ENCODE results near the gene FRMD4A.

FRMD4A gene

DNA sequence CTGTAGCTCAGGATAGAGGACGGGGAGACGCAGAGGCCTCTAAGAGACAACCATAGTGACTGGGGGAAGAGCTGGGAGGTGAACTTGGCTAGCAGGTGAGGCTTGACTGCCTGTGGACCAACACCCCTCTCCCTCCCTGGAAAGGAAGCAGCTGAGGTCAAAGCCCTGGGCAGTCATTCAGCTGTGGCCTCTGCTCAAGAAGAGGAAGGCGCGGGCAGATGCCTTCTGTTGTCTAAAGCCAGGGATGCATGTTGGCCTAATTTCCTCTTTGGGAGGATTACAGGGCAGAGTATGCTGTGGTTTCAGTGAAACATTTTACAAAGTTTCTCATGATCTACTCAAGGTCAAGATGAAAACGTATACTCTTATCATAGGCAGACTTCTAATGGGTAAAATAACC lies 416.8 kb downstream of the FRMD4A start:
- H3K27ac ChIP-seq (ENCODE audit: low read depth, low read length): no peak overlapping the region
- H4K20me1 ChIP-seq (ENCODE audit: control insufficient read depth, insufficient read depth, low read depth, low read length): no peaks in the 10 kb centered on the region
- no peaks in the 10 kb centered on the region for H3K36me3 ChIP-seq (ENCODE audit: control insufficient read depth, low read length)
- H3K4me3 ChIP-seq (ENCODE audit: low read length): no peak overlapping the region
- H3K9me2 ChIP-seq (replicated peaks; ENCODE audit: control insufficient read depth, low read length): no peaks in the 10 kb centered on the region
- no peaks in the 10 kb centered on the region for H3K27me3 ChIP-seq (ENCODE audit: control insufficient read depth, low read length)
- H3K4me1 ChIP-seq (ENCODE audit: control insufficient read depth, low read length): peaks cover 37% of the 10 kb centered on the region
- no peak overlapping the region for H3K4me2 ChIP-seq (ENCODE audit: low read length)
- H3K9me3 ChIP-seq (ENCODE audit: control insufficient read depth, insufficient read depth, low read length): no peaks in the 10 kb centered on the region
- TF ChIP-seq EZH2phosphoT487 (IDR thresholded peaks at IDR 0.05; ENCODE audit: borderline replicate concordance, low read length): no peak
- no peak for TF ChIP-seq CTCF (IDR thresholded peaks at IDR 0.05; ENCODE audit: low read depth, low read length, poor library complexity, severe bottlenecking)
- no peaks in the 10 kb centered on the region for H3F3A ChIP-seq (ENCODE audit: control insufficient read depth, insufficient read depth)
- no peaks in the 10 kb centered on the region for H3K79me2 ChIP-seq (ENCODE audit: control insufficient read depth, low read length)

- TF ChIP-seq CTCF (IDR thresholded peaks at IDR 0.05; ENCODE audit: low read depth, low read length, poor library complexity, severe bottlenecking) (no peak), EZH2phosphoT487 (IDR thresholded peaks at IDR 0.05; ENCODE audit: borderline replicate concordance, low read length) (no peak)
- no peaks in the 10 kb centered on the region for H3K36me3 ChIP-seq (ENCODE audit: control insufficient read depth, low read length)
- no peak overlapping the region for H3K4me2 ChIP-seq (ENCODE audit: low read length)
- peaks cover 37% of the 10 kb centered on the region for H3K4me1 ChIP-seq (ENCODE audit: control insufficient read depth, low read length)
- H3K9me3 ChIP-seq (ENCODE audit: control insufficient read depth, insufficient read depth, low read length): no peaks in the 10 kb centered on the region
- H3K79me2 ChIP-seq (ENCODE audit: control insufficient read depth, low read length): no peaks in the 10 kb centered on the region
- H3K4me3 ChIP-seq (ENCODE audit: low read length): no peak overlapping the region
- H3F3A ChIP-seq (ENCODE audit: control insufficient read depth, insufficient read depth): no peaks in the 10 kb centered on the region
- no peaks in the 10 kb centered on the region for H3K9me2 ChIP-seq (replicated peaks; ENCODE audit: control insufficient read depth, low read length)
- H3K27me3 ChIP-seq (ENCODE audit: control insufficient read depth, low read length): peaks cover 3% of the 10 kb centered on the region; the same call in 1 of the 2 replicates
- H4K20me1 ChIP-seq (ENCODE audit: control insufficient read depth, insufficient read depth, low read depth, low read length): no peaks in the 10 kb centered on the region
- no peak overlapping the region for H3K27ac ChIP-seq (ENCODE audit: low read depth, low read length)
These were observed 418.8 kb downstream of the FRMD4A start for GRCh38 chr10:13911821-13912520.

- Histone ChIP-seq H3K9me3 (ENCODE audit: control insufficient read depth, insufficient read depth, low read length) (no peaks in the 10 kb centered on the region), H3K27ac (ENCODE audit: low read depth, low read length) (no peak overlapping the region), H3F3A (ENCODE audit: control insufficient read depth, insufficient read depth) (no peaks in the 10 kb centered on the region), H3K79me2 (ENCODE audit: control insufficient read depth, low read length) (no peaks in the 10 kb centered on the region), H3K27me3 (ENCODE audit: control insufficient read depth, low read length) (peaks cover 13% of the 10 kb centered on the region), H3K9me2 (replicated peaks; ENCODE audit: control insufficient read depth, low read length) (no peaks in the 10 kb centered on the region), H3K4me1 (ENCODE audit: control insufficient read depth, low read length) (peaks cover 32% of the 10 kb centered on the region), H4K20me1 (ENCODE audit: control insufficient read depth, insufficient read depth, low read depth, low read length) (no peaks in the 10 kb centered on the region), H3K4me2 (ENCODE audit: low read length) (no peak overlapping the region), H3K4me3 (ENCODE audit: low read length) (no peak overlapping the region), H3K36me3 (ENCODE audit: control insufficient read depth, low read length) (no peaks in the 10 kb centered on the region)
- TF ChIP-seq CTCF (IDR thresholded peaks at IDR 0.05; ENCODE audit: low read depth, low read length, poor library complexity, severe bottlenecking) (no peak), EZH2phosphoT487 (IDR thresholded peaks at IDR 0.05; ENCODE audit: borderline replicate concordance, low read length) (no peak)
These were observed 421.0 kb downstream of the FRMD4A start for GRCh38 chr10:13909516-13910258.
